Measurements from ENCODE around the gene KLHDC3. TPM values are rescaled to one million over a fixed set of nuclear protein-coding genes. Genes with fewer than 3 reads are reported as not detected.

KLHDC3 gene
- total RNA-seq, 1 donor from 2014 or later = 67.4 TPM

DNA sequence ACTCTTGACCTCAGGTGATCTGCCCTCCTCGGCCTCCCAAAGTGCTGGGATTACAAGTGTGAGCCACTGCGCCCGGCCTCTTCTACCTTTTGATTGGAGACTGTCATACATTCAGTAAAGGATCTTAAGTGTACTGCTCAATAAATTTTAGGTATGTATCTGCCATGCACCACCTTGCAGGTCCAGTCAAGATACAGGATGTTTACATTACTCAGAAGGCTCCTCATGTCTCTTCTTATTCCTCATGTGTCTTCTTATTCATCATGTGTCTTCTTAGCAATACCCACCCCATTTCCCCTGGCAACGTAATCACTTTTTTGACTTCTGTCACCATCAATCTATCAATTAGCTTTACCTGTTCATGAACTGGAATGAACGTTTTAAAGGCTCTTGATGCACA lies 8.2 kb upstream of the KLHDC3 start:
- no peak overlapping the region for H2AFZ ChIP-seq (ENCODE audit: low read depth, low read length)
- no peak overlapping the region for H3K9ac ChIP-seq (ENCODE audit: low read length)
- peaks cover 15% of the 10 kb centered on the region for H4K20me1 ChIP-seq (ENCODE audit: insufficient read depth, low read length)
- Mint-ChIP-seq H3K4me1 (ENCODE audit: low read depth, unreplicated experiment) (no peaks in the 10 kb centered on the region), H3K4me3 (ENCODE audit: unreplicated experiment) (no peak overlapping the region), H3K9me3 (ENCODE audit: unreplicated experiment) (no peaks in the 10 kb centered on the region), H3K27me3 (ENCODE audit: low read depth, unreplicated experiment) (no peaks in the 10 kb centered on the region), H3K27ac (ENCODE audit: unreplicated experiment) (no peak overlapping the region), H3K36me3 (ENCODE audit: low read depth, unreplicated experiment) (peaks cover 12% of the 10 kb centered on the region)
- DNase-seq (ENCODE audit: low read depth) (no peak), FAIRE-seq (no peak)
- H3K27me3 ChIP-seq (ENCODE audit: insufficient read depth, low read length) = no peaks in the 10 kb centered on the region
- no peak overlapping the region for H3K27ac ChIP-seq (ENCODE audit: low read depth, low read length)
- no peak for TF ChIP-seq EZH2 (IDR thresholded peaks at IDR 0.05; ENCODE audit: insufficient read depth, low read length)
- TF ChIP-seq, protein P1, sequence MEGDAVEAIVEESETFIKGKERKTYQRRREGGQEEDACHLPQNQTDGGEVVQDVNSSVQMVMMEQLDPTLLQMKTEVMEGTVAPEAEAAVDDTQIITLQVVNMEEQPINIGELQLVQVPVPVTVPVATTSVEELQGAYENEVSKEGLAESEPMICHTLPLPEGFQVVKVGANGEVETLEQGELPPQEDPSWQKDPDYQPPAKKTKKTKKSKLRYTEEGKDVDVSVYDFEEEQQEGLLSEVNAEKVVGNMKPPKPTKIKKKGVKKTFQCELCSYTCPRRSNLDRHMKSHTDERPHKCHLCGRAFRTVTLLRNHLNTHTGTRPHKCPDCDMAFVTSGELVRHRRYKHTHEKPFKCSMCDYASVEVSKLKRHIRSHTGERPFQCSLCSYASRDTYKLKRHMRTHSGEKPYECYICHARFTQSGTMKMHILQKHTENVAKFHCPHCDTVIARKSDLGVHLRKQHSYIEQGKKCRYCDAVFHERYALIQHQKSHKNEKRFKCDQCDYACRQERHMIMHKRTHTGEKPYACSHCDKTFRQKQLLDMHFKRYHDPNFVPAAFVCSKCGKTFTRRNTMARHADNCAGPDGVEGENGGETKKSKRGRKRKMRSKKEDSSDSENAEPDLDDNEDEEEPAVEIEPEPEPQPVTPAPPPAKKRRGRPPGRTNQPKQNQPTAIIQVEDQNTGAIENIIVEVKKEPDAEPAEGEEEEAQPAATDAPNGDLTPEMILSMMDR (IDR thresholded peaks at IDR 0.05; ENCODE audit: insufficient read depth, low read depth, low read length) = no peak
- peaks cover 2% of the 10 kb centered on the region for H3K79me2 ChIP-seq (ENCODE audit: insufficient read depth, low read length)
- no peak overlapping the region for H3K4me2 ChIP-seq (ENCODE audit: low read length)
- no peak overlapping the region for H3K4me3 ChIP-seq (ENCODE audit: insufficient read depth, low read depth, low read length)
- H3K4me1 ChIP-seq (ENCODE audit: insufficient read depth, low read length) = no peaks in the 10 kb centered on the region
- H3K36me3 ChIP-seq (ENCODE audit: insufficient read depth, low read length) = peaks cover 31% of the 10 kb centered on the region
- no peaks in the 10 kb centered on the region for H3K9me3 ChIP-seq (ENCODE audit: insufficient read depth, low read depth, low read length)

DNA sequence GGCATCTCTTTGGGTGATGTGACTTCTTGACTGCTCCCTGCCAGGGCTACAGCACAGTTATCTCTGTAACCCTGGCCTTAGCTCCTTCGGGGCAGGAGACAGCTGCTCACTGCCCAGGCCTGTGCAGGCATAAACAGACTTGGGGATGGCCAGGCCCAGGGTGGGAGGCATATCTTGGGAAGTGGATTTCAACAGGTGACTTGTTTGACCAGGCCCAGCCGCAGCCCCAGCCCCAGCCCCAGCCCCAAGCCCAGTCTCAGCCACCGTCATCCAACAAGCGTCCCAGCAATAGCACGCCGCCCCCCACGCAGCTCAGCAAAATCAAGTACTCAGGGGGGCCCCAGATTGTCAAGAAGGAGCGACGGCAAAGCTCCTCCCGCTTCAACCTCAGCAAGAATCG lies 7.8 kb upstream of the KLHDC3 start:
- no peak overlapping the region for H3K4me3 ChIP-seq (ENCODE audit: insufficient read depth, low read depth, low read length)
- peaks cover 6% of the 10 kb centered on the region for H3K79me2 ChIP-seq (ENCODE audit: insufficient read depth, low read length)
- no peak overlapping the region for H3K4me2 ChIP-seq (ENCODE audit: low read length)
- H3K27ac ChIP-seq (ENCODE audit: low read depth, low read length) = no peak overlapping the region
- H3K9me3 Mint-ChIP-seq (ENCODE audit: unreplicated experiment) = no peaks in the 10 kb centered on the region
- no peak for FAIRE-seq
- no peaks in the 10 kb centered on the region for H3K9me3 ChIP-seq (ENCODE audit: insufficient read depth, low read depth, low read length)
- H3K27me3 Mint-ChIP-seq (ENCODE audit: low read depth, unreplicated experiment) = no peaks in the 10 kb centered on the region
- H3K4me3 Mint-ChIP-seq (ENCODE audit: unreplicated experiment) = no peak overlapping the region
- no peaks in the 10 kb centered on the region for H3K4me1 Mint-ChIP-seq (ENCODE audit: low read depth, unreplicated experiment)
- no peak for TF ChIP-seq EZH2 (IDR thresholded peaks at IDR 0.05; ENCODE audit: insufficient read depth, low read length)
- TF ChIP-seq, protein P1 (IDR thresholded peaks at IDR 0.05; ENCODE audit: insufficient read depth, low read depth, low read length) = no peak
- H2AFZ ChIP-seq (ENCODE audit: low read depth, low read length) = no peak overlapping the region
- H3K27ac Mint-ChIP-seq (ENCODE audit: unreplicated experiment) = no peak overlapping the region
- H3K27me3 ChIP-seq (ENCODE audit: insufficient read depth, low read length) = no peaks in the 10 kb centered on the region
- H3K36me3 Mint-ChIP-seq (ENCODE audit: low read depth, unreplicated experiment) = peaks cover 12% of the 10 kb centered on the region
- no peaks in the 10 kb centered on the region for H3K4me1 ChIP-seq (ENCODE audit: insufficient read depth, low read length)
- no peak for DNase-seq (ENCODE audit: low read depth)
- peaks cover 35% of the 10 kb centered on the region for H3K36me3 ChIP-seq (ENCODE audit: insufficient read depth, low read length)
- H3K9ac ChIP-seq (ENCODE audit: low read length) = no peak overlapping the region
- H4K20me1 ChIP-seq (ENCODE audit: insufficient read depth, low read length) = peaks cover 11% of the 10 kb centered on the region

DNA sequence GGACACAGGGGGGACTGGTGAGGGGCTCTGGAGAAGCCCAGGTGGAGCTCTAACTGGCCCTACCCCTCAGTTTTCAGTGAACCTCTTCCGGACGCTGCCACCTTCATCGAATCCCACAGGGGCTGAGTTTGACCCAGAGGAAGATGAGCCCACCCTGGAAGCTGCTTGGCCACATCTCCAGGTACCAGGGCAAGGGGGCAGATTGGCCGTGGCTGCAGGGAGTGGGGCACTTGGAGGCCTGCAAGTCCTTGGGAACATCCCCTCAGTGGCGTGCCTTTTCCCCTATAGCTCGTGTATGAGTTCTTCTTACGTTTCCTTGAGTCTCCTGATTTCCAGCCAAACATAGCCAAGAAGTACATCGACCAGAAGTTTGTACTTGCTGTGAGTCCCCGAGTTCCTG lies 6.9 kb upstream of the KLHDC3 start:
- no peaks in the 10 kb centered on the region for H3K27me3 Mint-ChIP-seq (ENCODE audit: low read depth, unreplicated experiment)
- H3K27ac Mint-ChIP-seq (ENCODE audit: unreplicated experiment) = no peak overlapping the region
- Histone ChIP-seq H3K9ac (ENCODE audit: low read length) (no peak overlapping the region), H3K27ac (ENCODE audit: low read depth, low read length) (no peak overlapping the region), H3K4me3 (ENCODE audit: insufficient read depth, low read depth, low read length) (no peak overlapping the region), H3K36me3 (ENCODE audit: insufficient read depth, low read length) (peaks cover 39% of the 10 kb centered on the region), H3K4me2 (ENCODE audit: low read length) (no peak overlapping the region), H3K9me3 (ENCODE audit: insufficient read depth, low read depth, low read length) (no peaks in the 10 kb centered on the region), H2AFZ (ENCODE audit: low read depth, low read length) (no peak overlapping the region), H4K20me1 (ENCODE audit: insufficient read depth, low read length) (peaks cover 16% of the 10 kb centered on the region), H3K79me2 (ENCODE audit: insufficient read depth, low read length) (peaks cover 15% of the 10 kb centered on the region), H3K27me3 (ENCODE audit: insufficient read depth, low read length) (no peaks in the 10 kb centered on the region), H3K4me1 (ENCODE audit: insufficient read depth, low read length) (peaks cover 1% of the 10 kb centered on the region)
- H3K36me3 Mint-ChIP-seq (ENCODE audit: low read depth, unreplicated experiment) = peaks cover 16% of the 10 kb centered on the region
- TF ChIP-seq, protein P1 (IDR thresholded peaks at IDR 0.05; ENCODE audit: insufficient read depth, low read depth, low read length) = no peak
- no peak for TF ChIP-seq EZH2 (IDR thresholded peaks at IDR 0.05; ENCODE audit: insufficient read depth, low read length)
- H3K9me3 Mint-ChIP-seq (ENCODE audit: unreplicated experiment) = no peaks in the 10 kb centered on the region
- DNase-seq (ENCODE audit: low read depth) (no peak), FAIRE-seq (no peak)
- H3K4me3 Mint-ChIP-seq (ENCODE audit: unreplicated experiment) = no peak overlapping the region
- H3K4me1 Mint-ChIP-seq (ENCODE audit: low read depth, unreplicated experiment) = no peaks in the 10 kb centered on the region

All from astrocyte (in vitro differentiated cells and primary cell).